ENCODE measurements around the gene ADAM19.

- TF ChIP-seq, protein P1, sequence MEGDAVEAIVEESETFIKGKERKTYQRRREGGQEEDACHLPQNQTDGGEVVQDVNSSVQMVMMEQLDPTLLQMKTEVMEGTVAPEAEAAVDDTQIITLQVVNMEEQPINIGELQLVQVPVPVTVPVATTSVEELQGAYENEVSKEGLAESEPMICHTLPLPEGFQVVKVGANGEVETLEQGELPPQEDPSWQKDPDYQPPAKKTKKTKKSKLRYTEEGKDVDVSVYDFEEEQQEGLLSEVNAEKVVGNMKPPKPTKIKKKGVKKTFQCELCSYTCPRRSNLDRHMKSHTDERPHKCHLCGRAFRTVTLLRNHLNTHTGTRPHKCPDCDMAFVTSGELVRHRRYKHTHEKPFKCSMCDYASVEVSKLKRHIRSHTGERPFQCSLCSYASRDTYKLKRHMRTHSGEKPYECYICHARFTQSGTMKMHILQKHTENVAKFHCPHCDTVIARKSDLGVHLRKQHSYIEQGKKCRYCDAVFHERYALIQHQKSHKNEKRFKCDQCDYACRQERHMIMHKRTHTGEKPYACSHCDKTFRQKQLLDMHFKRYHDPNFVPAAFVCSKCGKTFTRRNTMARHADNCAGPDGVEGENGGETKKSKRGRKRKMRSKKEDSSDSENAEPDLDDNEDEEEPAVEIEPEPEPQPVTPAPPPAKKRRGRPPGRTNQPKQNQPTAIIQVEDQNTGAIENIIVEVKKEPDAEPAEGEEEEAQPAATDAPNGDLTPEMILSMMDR (IDR thresholded peaks at IDR 0.05; ENCODE audit: poor library complexity, severe bottlenecking): no peak
- TF ChIP-seq EP300 (conservative IDR thresholded peaks at IDR 0.05; ENCODE audit: poor library complexity, severe bottlenecking) (no peak), EZH2 (IDR thresholded peaks at IDR 0.05; ENCODE audit: borderline replicate concordance, insufficient read depth, low read length, poor library complexity, severe bottlenecking) (no peak), TAF1 (IDR thresholded peaks at IDR 0.05; ENCODE audit: low read depth) (no peak), SMC3 (conservative IDR thresholded peaks at IDR 0.05; ENCODE audit: poor library complexity) (no peak), POLR2AphosphoS5 (IDR thresholded peaks at IDR 0.05) (no peak)
- TF ChIP-seq, protein P2, sequence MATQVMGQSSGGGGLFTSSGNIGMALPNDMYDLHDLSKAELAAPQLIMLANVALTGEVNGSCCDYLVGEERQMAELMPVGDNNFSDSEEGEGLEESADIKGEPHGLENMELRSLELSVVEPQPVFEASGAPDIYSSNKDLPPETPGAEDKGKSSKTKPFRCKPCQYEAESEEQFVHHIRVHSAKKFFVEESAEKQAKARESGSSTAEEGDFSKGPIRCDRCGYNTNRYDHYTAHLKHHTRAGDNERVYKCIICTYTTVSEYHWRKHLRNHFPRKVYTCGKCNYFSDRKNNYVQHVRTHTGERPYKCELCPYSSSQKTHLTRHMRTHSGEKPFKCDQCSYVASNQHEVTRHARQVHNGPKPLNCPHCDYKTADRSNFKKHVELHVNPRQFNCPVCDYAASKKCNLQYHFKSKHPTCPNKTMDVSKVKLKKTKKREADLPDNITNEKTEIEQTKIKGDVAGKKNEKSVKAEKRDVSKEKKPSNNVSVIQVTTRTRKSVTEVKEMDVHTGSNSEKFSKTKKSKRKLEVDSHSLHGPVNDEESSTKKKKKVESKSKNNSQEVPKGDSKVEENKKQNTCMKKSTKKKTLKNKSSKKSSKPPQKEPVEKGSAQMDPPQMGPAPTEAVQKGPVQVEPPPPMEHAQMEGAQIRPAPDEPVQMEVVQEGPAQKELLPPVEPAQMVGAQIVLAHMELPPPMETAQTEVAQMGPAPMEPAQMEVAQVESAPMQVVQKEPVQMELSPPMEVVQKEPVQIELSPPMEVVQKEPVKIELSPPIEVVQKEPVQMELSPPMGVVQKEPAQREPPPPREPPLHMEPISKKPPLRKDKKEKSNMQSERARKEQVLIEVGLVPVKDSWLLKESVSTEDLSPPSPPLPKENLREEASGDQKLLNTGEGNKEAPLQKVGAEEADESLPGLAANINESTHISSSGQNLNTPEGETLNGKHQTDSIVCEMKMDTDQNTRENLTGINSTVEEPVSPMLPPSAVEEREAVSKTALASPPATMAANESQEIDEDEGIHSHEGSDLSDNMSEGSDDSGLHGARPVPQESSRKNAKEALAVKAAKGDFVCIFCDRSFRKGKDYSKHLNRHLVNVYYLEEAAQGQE (IDR thresholded peaks at IDR 0.05; ENCODE audit: borderline replicate concordance): no peak
These were observed 9.1 kb upstream of the ADAM19 start for GRCh38 chr5:157584628-157585027.
